H1 (cell line): ENCODE results near the gene FSTL4. TPM values are rescaled to one million over a fixed set of nuclear protein-coding genes. Genes with fewer than 3 reads are reported as not detected.

Experiments used
- CTCF ChIA-PET: fragments of 300-600 bp; sonication (Branson Sonifier 250); formaldehyde crosslinking; loops from one replicate; lab custom pipeline; 2021; ENCODE audit not compliant: partially characterized antibody; lab: Charles Lee
- POLR2A ChIA-PET: fragments of 300-600 bp; sonication (Branson Sonifier 250); formaldehyde crosslinking; loops from one replicate; lab custom pipeline; 2021; ENCODE audit warnings: inconsistent platforms; ENCODE audit not compliant: partially characterized antibody; lab: Charles Lee
- DNase-seq, 2 experiments: peaks; one replicate each; pipeline versions ENCODE4 v3.0.0 to v3.0.0-alpha.2; 2010 to 2022; ENCODE audit warnings: low spot score in 2 of 2, low read depth in 1 of 2, mixed read lengths in 1 of 2
- FAIRE-seq: peaks from 2 replicates; lab custom pipeline; 2011; peaks lifted over from hg19 to GRCh38; lab: Jason Lieb, UNC
- H2AFZ ChIP-seq: 2 replicates; pipeline ENCODE4 v1.8.1; 2012; ENCODE audit warnings: low read length, inconsistent platforms
- H2AK5ac ChIP-seq: 2 replicates; pipeline ENCODE4 v1.6.1; 2013; ENCODE audit warnings: low read depth, low read length
- H2BK120ac ChIP-seq: replicated peaks from 2 replicates; pipeline ENCODE3; 2013; ENCODE audit warnings: low read depth, low read length, inconsistent platforms
- H2BK12ac ChIP-seq: 2 replicates; pipeline ENCODE4 v1.6.1; 2013; ENCODE audit warnings: low read depth, low read length
- H2BK15ac ChIP-seq: 2 replicates; pipeline ENCODE4 v1.6.1; 2013; ENCODE audit warnings: low read length
- H2BK20ac ChIP-seq: 2 replicates; pipeline ENCODE4 v1.6.1; 2013; ENCODE audit warnings: low read length
- H2BK5ac ChIP-seq: 2 replicates; pipeline ENCODE4 v1.6.1; 2013; ENCODE audit warnings: low read depth, low read length
- H3K14ac ChIP-seq: 2 replicates; pipeline ENCODE4 v1.6.1; 2013; ENCODE audit warnings: inconsistent platforms; ENCODE audit not compliant: insufficient read length
- H3K18ac ChIP-seq: 2 replicates; pipeline ENCODE4 v1.6.1; 2013; ENCODE audit warnings: low read length; ENCODE audit errors: extremely low read depth
- H3K23ac ChIP-seq: 2 replicates; pipeline ENCODE4 v1.6.1; 2013; ENCODE audit warnings: inconsistent platforms; ENCODE audit not compliant: insufficient read length
- H3K23me2 ChIP-seq: 2 replicates; pipeline ENCODE4 v1.6.1; 2013; ENCODE audit warnings: low read depth, low read length
- H3K27ac ChIP-seq: 2 replicates; pipeline ENCODE4 v1.6.1; 2011; ENCODE audit warnings: low read depth, low read length, inconsistent platforms
- H3K27me3 ChIP-seq, 4 experiments: replicated peaks in 1 of 4; 1 replicate in 1 of 4; 2 replicates in 3 of 4; pipeline versions ENCODE4 v1.6.1 to v1.8.1; 2011 to 2013; ENCODE audit warnings: low read length in 3 of 4, mild to moderate bottlenecking in 3 of 4, inconsistent platforms in 2 of 4, mixed read lengths in 2 of 4, moderate library complexity in 1 of 4; ENCODE audit not compliant: control insufficient read depth in 3 of 4, insufficient read depth in 3 of 4; ENCODE audit errors: extremely low read depth in 1 of 4
- H3K36me3 ChIP-seq, 4 experiments: 2 replicates each; pipeline versions ENCODE4 v1.6.1 to v1.8.1; 2011 to 2013; ENCODE audit warnings: mild to moderate bottlenecking in 4 of 4, low read length in 3 of 4, moderate library complexity in 2 of 4, control low read depth in 1 of 4, inconsistent platforms in 1 of 4; ENCODE audit not compliant: insufficient read depth in 4 of 4, control insufficient read depth in 2 of 4
- H3K4ac ChIP-seq: replicated peaks from 2 replicates; pipeline ENCODE3; 2013; ENCODE audit warnings: low read length, low read depth, mixed read lengths, inconsistent platforms; ENCODE audit not compliant: insufficient read length
- H3K4me1 ChIP-seq, 4 experiments: replicated peaks in 1 of 4; 1 replicate in 1 of 4; 2 replicates in 3 of 4; pipeline versions ENCODE4 v1.6.1 to v1.8.1; 2011 to 2013; ENCODE audit warnings: low read length in 3 of 4, inconsistent platforms in 2 of 4, mixed read lengths in 1 of 4; ENCODE audit not compliant: insufficient read depth in 4 of 4, control insufficient read depth in 3 of 4
- H3K4me2 ChIP-seq, 2 experiments: 2 replicates each; pipeline versions ENCODE4 v1.6.1 to v1.8.1; 2011 to 2013; ENCODE audit warnings: low read depth in 2 of 2, low read length in 2 of 2, control low read depth in 1 of 2, inconsistent platforms in 1 of 2, mild to moderate bottlenecking in 1 of 2; ENCODE audit not compliant: insufficient read depth in 1 of 2
- H3K4me3 ChIP-seq, 4 experiments: fragments of 200-600, 300-600 bp in 1 of 4; sonication (generic), shearing (Covaris generic), sonication (Bioruptor Twin) in 1 of 4; 2 replicates each; pipeline versions ENCODE4 v1.5.1 to v1.8.1; 2011 to 2016; ENCODE audit warnings: low read length in 4 of 4, low read depth in 3 of 4, control low read depth in 2 of 4, inconsistent platforms in 2 of 4, mild to moderate bottlenecking in 2 of 4, mixed read lengths in 1 of 4, moderate library complexity in 1 of 4; ENCODE audit not compliant: insufficient read depth in 2 of 4; ENCODE audit errors: extremely low read depth in 1 of 4
- H3K56ac ChIP-seq: replicated peaks from 2 replicates; pipeline ENCODE3; 2013; ENCODE audit warnings: low read depth, mild to moderate bottlenecking, mixed read lengths, low read length, inconsistent platforms; ENCODE audit not compliant: insufficient read length
- H3K79me1 ChIP-seq: 2 replicates; pipeline ENCODE4 v1.6.1; 2013; ENCODE audit warnings: low read depth, low read length, control low read depth
- H3K79me2 ChIP-seq, 2 experiments: 2 replicates each; pipeline versions ENCODE4 v1.6.1 to v1.8.1; 2012 to 2013; ENCODE audit warnings: low read length in 2 of 2, mild to moderate bottlenecking in 2 of 2, inconsistent platforms in 1 of 2; ENCODE audit not compliant: insufficient read depth in 2 of 2, control insufficient read depth in 1 of 2
- H3K9ac ChIP-seq, 4 experiments: replicated peaks in 1 of 4; 1 replicate in 1 of 4; 2 replicates in 3 of 4; pipeline versions ENCODE4 v1.6.1 to v1.8.1; 2011 to 2013; ENCODE audit warnings: low read depth in 3 of 4, low read length in 3 of 4, control low read depth in 2 of 4, mild to moderate bottlenecking in 2 of 4, moderate library complexity in 2 of 4, inconsistent platforms in 1 of 4; ENCODE audit errors: extremely low read depth in 1 of 4
- H3K9me3 ChIP-seq, 2 experiments: 2 replicates each; pipeline versions ENCODE4 v1.6.1 to v1.8.1; 2012 to 2013; ENCODE audit warnings: mild to moderate bottlenecking in 2 of 2, moderate library complexity in 2 of 2, control low read depth in 1 of 2, inconsistent platforms in 1 of 2, low read depth in 1 of 2, low read length in 1 of 2, mixed read lengths in 1 of 2; ENCODE audit not compliant: insufficient read depth in 2 of 2
- H4K20me1 ChIP-seq, 2 experiments: replicated peaks in 1 of 2; 2 replicates each; pipeline versions ENCODE3 to v1.8.1; 2011 to 2013; ENCODE audit warnings: inconsistent platforms in 2 of 2, low read length in 2 of 2, mild to moderate bottlenecking in 1 of 2; ENCODE audit not compliant: insufficient read depth in 2 of 2, control insufficient read depth in 1 of 2
- H4K5ac ChIP-seq: 2 replicates; pipeline ENCODE4 v1.6.1; 2013; ENCODE audit warnings: low read length, low read depth, mixed read lengths, inconsistent platforms; ENCODE audit not compliant: insufficient read length
- H4K8ac ChIP-seq: 2 replicates; pipeline ENCODE4 v1.8.0; 2013; ENCODE audit warnings: mild to moderate bottlenecking, moderate library complexity, low read length, inconsistent platforms; ENCODE audit not compliant: insufficient read depth; ENCODE audit errors: extremely low read depth
- H4K91ac ChIP-seq: replicated peaks from 2 replicates; pipeline ENCODE3; 2013; ENCODE audit warnings: low read length, mixed read lengths, inconsistent platforms; ENCODE audit not compliant: insufficient read length
- ATF3 ChIP-seq: IDR thresholded peaks from 2 replicates; pipeline ENCODE4 v1.6.1; 2011; ENCODE audit warnings: low read depth, mild to moderate bottlenecking, low read length; ENCODE audit not compliant: insufficient read depth
- BACH1 ChIP-seq: IDR thresholded peaks from 2 replicates; pipeline ENCODE4 v1.6.1; 2012; ENCODE audit warnings: low read length, improper control_type of control experiment
- BRCA1 ChIP-seq: IDR thresholded peaks from 2 replicates; pipeline ENCODE4 v1.6.1; 2012; ENCODE audit warnings: low read depth, low read length, improper control_type of control experiment
- EGR1 ChIP-seq: IDR thresholded peaks from 2 replicates; pipeline ENCODE4 v1.6.1; 2011; ENCODE audit warnings: low read depth, low read length, borderline replicate concordance
- HDAC6 ChIP-seq: IDR thresholded peaks from one replicate; pipeline ENCODE4 v1.7.1; 2012; ENCODE audit warnings: low read depth, mild to moderate bottlenecking, inconsistent platforms, low read length, moderate library complexity
- NANOG ChIP-seq: IDR thresholded peaks from 2 replicates; pipeline ENCODE4 v1.6.1; 2011; ENCODE audit warnings: low read length, low read depth, mild to moderate bottlenecking, inconsistent platforms; ENCODE audit not compliant: insufficient read depth, poor library complexity, severe bottlenecking
- RBBP5 ChIP-seq: IDR thresholded peaks from 2 replicates; pipeline ENCODE4 v1.7.1; 2012; ENCODE audit warnings: low read depth, mild to moderate bottlenecking, inconsistent platforms, low read length, moderate library complexity, borderline replicate concordance
- RNF2 ChIP-seq: fragments of 200-900, 300-1000 bp; sonication (generic); IDR thresholded peaks from 2 replicates; pipeline ENCODE4 v1.7.1; 2016; ENCODE audit warnings: borderline replicate concordance, low read depth, mild to moderate bottlenecking, antibody characterized with exemption, low read length; ENCODE audit not compliant: poor library complexity, severe bottlenecking; ENCODE audit errors: missing control alignments
- SIX5 ChIP-seq: IDR thresholded peaks from 2 replicates; pipeline ENCODE4 v1.6.1; 2011; ENCODE audit warnings: mild to moderate bottlenecking, low read depth, low read length
- SP1 ChIP-seq: IDR thresholded peaks from 2 replicates; pipeline ENCODE4 v1.6.1; 2011; ENCODE audit warnings: low read depth, low read length
- SUZ12 ChIP-seq: fragments of 200-600 bp; sonication (generic); IDR thresholded peaks from 2 replicates; pipeline ENCODE4 v1.6.1; 2012; ENCODE audit warnings: mild to moderate bottlenecking, inconsistent platforms, low read length, moderate library complexity, mixed read lengths
- TAF7 ChIP-seq: optimal IDR thresholded peaks from 2 replicates; pipeline ENCODE3; 2011; ENCODE audit warnings: low read depth, mild to moderate bottlenecking, inconsistent platforms, low read length, moderate library complexity, borderline replicate concordance
- TEAD4 ChIP-seq: IDR thresholded peaks from 2 replicates; pipeline ENCODE4 v1.6.1; 2012; ENCODE audit warnings: low read depth, low read length, inconsistent platforms, mixed read lengths
- WGBS, 2 experiments: shearing (Covaris generic) in 1 of 2; methylation state at CpG; one replicate each; pipeline versions ENCODE4 v1.1.6 to v1.1.7; 2013 to 2015; ENCODE audit warnings: low lambda C conversion rate in 2 of 2, mixed read lengths in 2 of 2, inconsistent platforms in 1 of 2, low coverage in 1 of 2, missing lambda C conversion rate in 1 of 2; ENCODE audit not compliant: insufficient replicate concordance in 2 of 2, insufficient coverage in 1 of 2, insufficient read length in 1 of 2; ENCODE audit errors: extremely low coverage in 1 of 2, missing lambda C conversion rate in 1 of 2; 5-methylcytosine and 5-hydroxymethylcytosine counted together
- polyA plus RNA-seq, 7 experiments: library from polyadenylated mRNA; depleted of rRNA in 3 of 7; stranded (reverse) in 5 of 7; unstranded in 2 of 7; fragments of >200 nt in 5 of 7; fragments of 200-250 nt in 2 of 7; gene quantifications; 1 replicate in 5 of 7; 2 replicates in 1 of 7; 4 replicates in 1 of 7; pipeline versions ENCODE4 v1.2.1 to v1.2.3, GENCODE V29; 2011 to 2013; ENCODE audit warnings: missing spikeins in 2 of 7, mixed read lengths in 2 of 7
- total RNA-seq: library from RNA; stranded (reverse); fragmentation: NEBNext Ultra II Directional; extraction: Animal tissue kit (Norgen Biotek cat#: 25700); gene quantifications from 2 replicates; pipeline ENCODE4 v1.2.1, GENCODE V29; 2021

Gene FSTL4
- total and polyA plus RNA-seq, 2 of the 8 experiments (the other 6 are each of a cell fraction or from before 2014, with no cell fraction given) = 3.1 to 4.1 TPM

GRCh38 chr5:133324926-133325325 is 287.4 kb downstream of the FSTL4 start:
- Histone ChIP-seq H3K9ac (no peak overlapping the region), H2AK5ac (no peak overlapping the region), H2BK5ac (peak overlapping the region; percentile 63; the same call in 1 of the 2 replicates), H3K79me2 (no peaks in the 10 kb centered on the region), H3K23ac (no peak overlapping the region), H3K56ac (no peak overlapping the region), H3K14ac (no peak overlapping the region), H3K4me2 (no peak overlapping the region), H3K4me1 (peaks cover 8 to 26% (median 19%) of the 10 kb centered on the region in 4 experiments), H2BK120ac (no peak overlapping the region), H4K8ac (no peak overlapping the region), H2BK12ac (no peak overlapping the region; the same call in 1 of the 2 replicates), H3K9me3 (no peaks in the 10 kb centered on the region), H3K79me1 (no peaks in the 10 kb centered on the region), H3K27me3 (peaks cover 0 to 11% (median 9%) of the 10 kb centered on the region in 4 experiments; a peak in 3 of 7 replicates), H3K27ac (no peak overlapping the region), H4K5ac (no peak overlapping the region), H3K36me3 (no peaks in the 10 kb centered on the region), H3K4me3 (no peak overlapping the region), H3K4ac (no peak overlapping the region), H4K20me1 (no peaks in the 10 kb centered on the region), H2BK20ac (peak overlapping the region; percentile 34; the same call in 1 of the 2 replicates), H2BK15ac (peak overlapping the region; percentile 75; the same call in 1 of the 2 replicates), H4K91ac (no peak overlapping the region), H3K23me2 (no peaks in the 10 kb centered on the region; the same call in 1 of the 2 replicates), H3K18ac (no peak overlapping the region), H2AFZ (no peak overlapping the region)
- 87% methylated on average over 4 of the region's 4 CpGs; no CpG with 5 or more reads in 1 of the 2 experiments for WGBS, 2 experiments
- no peak for FAIRE-seq
- DNase-seq = no peak
- CTCF ChIA-PET = interaction anchor here (0.7 to 5.2 kb wide), 7 partner anchors 8 to 96 kb away, joined by 3 to 51 read pairs (median 5); no protein-coding TSS in a partner anchor
- POLR2A ChIA-PET = no interaction called here
- TF ChIP-seq RBBP5 (no peak), BRCA1 (no peak), TAF7 (no peak), BACH1 (no peak), SIX5 (no peak), NANOG (no peak), SUZ12 (no peak), ATF3 (no peak), EGR1 (no peak), HDAC6 (no peak), TEAD4 (no peak), SP1 (no peak), RNF2 (no peak)
